Panc1 (cell line): ENCODE measurements around the gene CAPN9.

Experiments
- CTCF ChIP-seq: fragments of 450-650 bp; IDR thresholded peaks from 2 replicates; pipeline ENCODE4 v1.5.1; 2017; ENCODE audit warnings: mild to moderate bottlenecking
- POLR2AphosphoS5 ChIP-seq: IDR thresholded peaks from 2 replicates; pipeline ENCODE4 v1.6.1; 2012; ENCODE audit warnings: mild to moderate bottlenecking, low read depth, low read length, moderate library complexity
- REST ChIP-seq, 2 experiments: IDR thresholded peaks; 2 replicates each; pipeline ENCODE4 v1.6.1; 2011 to 2012; ENCODE audit warnings: low read depth in 2 of 2, control low read depth in 1 of 2, low read length in 1 of 2, mild to moderate bottlenecking in 1 of 2, moderate library complexity in 1 of 2; ENCODE audit not compliant: insufficient read depth in 1 of 2

GRCh38 chr1:230825761-230826160 lies 78.6 kb downstream of the CAPN9 start:
- TF ChIP-seq CTCF = no peak
- TF ChIP-seq REST (IDR thresholded peaks at IDR 0.05; ENCODE audit: insufficient read depth in 1 of 2, low read depth in 2 of 2, low read length in 1 of 2) = no peak
- TF ChIP-seq POLR2AphosphoS5 = no peak
